ENCODE measurements around the gene FUZ.

- TF ChIP-seq TAF1 (IDR thresholded peaks at IDR 0.05; ENCODE audit: borderline replicate concordance, insufficient read depth, low read length) = no peak
- no peak for TF ChIP-seq REST (IDR thresholded peaks at IDR 0.05; ENCODE audit: insufficient read depth in 1 of 2, low read depth in 2 of 2, low read length in 2 of 2)
- TF ChIP-seq POLR2AphosphoS5 (IDR thresholded peaks at IDR 0.05; ENCODE audit: low read depth, low read length) = no peak
Measured at GRCh38 chr19:49859682-49860335, 46.7 kb upstream of the FUZ start.
